NCI-H2107 treated with DMSO at 0.1 percent for 48 hours (cell line): ENCODE data around the gene ZMYND19.
"Not testable (repeated sequence)": the region's sequence is repeated elsewhere in the genome, so short reads cannot be mapped to it uniquely, and the experiment has no call there.

Experiments used
- DNase-seq: peaks from one replicate; lab custom pipeline; 2025; ENCODE audit not compliant: unreplicated experiment; lab: John Stamatoyannopoulos, UW

The ZMYND19 gene

GRCh38 chr9:137589441-137590122, 730 bp downstream of the ZMYND19 start:
- DNase-seq = no peak

- DNase-seq = no peak
Measured at GRCh38 chr9:137588891-137589290, 1.4 kb downstream of the ZMYND19 start.

GRCh38 chr9:137588311-137588710, 2.0 kb downstream of the ZMYND19 start:
- no peak for DNase-seq

- no peak for DNase-seq
Measured at GRCh38 chr9:137586854-137587253, 3.5 kb downstream of the ZMYND19 start.

- no peak for DNase-seq
Measured at GRCh38 chr9:137583957-137584356, 6.4 kb downstream of the ZMYND19 start.

GRCh38 chr9:137583347-137583746, 7.0 kb downstream of the ZMYND19 start:
- no peak for DNase-seq

GRCh38 chr9:137582286-137582860, 7.9 kb downstream of the ZMYND19 start:
- DNase-seq = no peak

GRCh38 chr9:137581361-137582285, 8.7 kb downstream of the ZMYND19 start:
- DNase-seq = no peak

- DNase-seq = no peak
Measured at GRCh38 chr9:137580954-137581322, 9.4 kb downstream of the ZMYND19 start.

- no peak for DNase-seq
Measured at GRCh38 chr9:137580209-137580953, 9.9 kb downstream of the ZMYND19 start.

GRCh38 chr9:137579259-137579604, 11.1 kb downstream of the ZMYND19 start:
- DNase-seq = no peak

- DNase-seq = peak; percentile 79
Measured at GRCh38 chr9:137578518-137579258, 11.6 kb downstream of the ZMYND19 start, which contains the start of gene DPH7. Gene DPH7, minus strand, starts transcription at chr9:137578925. Its CDS starts 148 bp downstream, at chr9:137578777.

- DNase-seq = no peak
Measured at GRCh38 chr9:137575716-137576411, 14.4 kb downstream of the ZMYND19 start.

- no peak for DNase-seq
Measured at GRCh38 chr9:137575364-137575715, 15.0 kb downstream of the ZMYND19 start.

- no peak for DNase-seq
Measured at GRCh38 chr9:137574192-137574591, 16.1 kb downstream of the ZMYND19 start.

- DNase-seq = no peak
Measured at GRCh38 chr9:137570566-137570965, 19.7 kb downstream of the ZMYND19 start.

GRCh38 chr9:137569609-137570203, 20.6 kb downstream of the ZMYND19 start:
- no peak for DNase-seq

- not testable (repeated sequence) for DNase-seq
Measured at GRCh38 chr9:137568445-137568844, 21.9 kb downstream of the ZMYND19 start.

- no peak for DNase-seq
Measured at GRCh38 chr9:137564817-137565411, 25.4 kb downstream of the ZMYND19 start.
